CD4-positive, alpha-beta T cell treated with Interleukin-17A for 4 hours (primary cell): ENCODE measurements around the gene EAPP.
"Not testable (repeated sequence)": the region's sequence is repeated elsewhere in the genome, so short reads cannot be mapped to it uniquely, and the experiment has no call there.

Experiments used
- DNase-seq: peaks from one replicate; pipeline ENCODE4 v3.0.0-alpha.2; 2020; ENCODE audit warnings: mixed read lengths

Gene EAPP

GRCh38 chr14:34479694-34480093, 59.8 kb downstream of the EAPP start:
- no peak for DNase-seq

GRCh38 chr14:34478261-34478660, 61.2 kb downstream of the EAPP start:
- DNase-seq, result no peak

GRCh38 chr14:34476036-34476435, 63.5 kb downstream of the EAPP start:
- DNase-seq, result not testable (repeated sequence)

GRCh38 chr14:34475163-34475562, 64.3 kb downstream of the EAPP start:
- no peak for DNase-seq

GRCh38 chr14:34474187-34474679, 65.3 kb downstream of the EAPP start:
- no peak for DNase-seq

- no peak for DNase-seq
Measured at GRCh38 chr14:34472706-34473279, 66.7 kb downstream of the EAPP start.

- no peak for DNase-seq
Measured at GRCh38 chr14:34470319-34470718, 69.2 kb downstream of the EAPP start.

- no peak for DNase-seq
Measured at GRCh38 chr14:34466691-34467090, 72.8 kb downstream of the EAPP start.
